SK-N-SH (cell line): ENCODE results near the gene BFSP2.
"Not testable (repeated sequence)": the region's sequence is repeated elsewhere in the genome, so short reads cannot be mapped to it uniquely, and the experiment has no call there.

ENCODE experiments used
- CHD2 ChIP-seq: fragments of 150-350 bp; IDR thresholded peaks from 2 replicates; pipeline ENCODE4 v1.6.1; 2018; ENCODE audit warnings: low read length; ENCODE audit not compliant: partially characterized antibody
- CTCF ChIP-seq: fragments of 200-600 bp; sonication (generic); IDR thresholded peaks from 2 replicates; pipeline ENCODE4 v1.6.1; 2017; ENCODE audit warnings: antibody characterized with exemption, mild to moderate bottlenecking, moderate library complexity
- EZH2phosphoT487 ChIP-seq: fragments of 200-600 bp; sonication (generic); IDR thresholded peaks from 2 replicates; pipeline ENCODE4 v1.6.1; 2017; ENCODE audit warnings: low read depth, mixed run types, mild to moderate bottlenecking, antibody characterized with exemption, moderate library complexity, borderline replicate concordance
- MEF2A ChIP-seq: IDR thresholded peaks from 2 replicates; pipeline ENCODE4 v1.4.0; 2012; ENCODE audit warnings: low read depth, borderline replicate concordance
- POLR2AphosphoS5 ChIP-seq: IDR thresholded peaks from 2 replicates; pipeline ENCODE4 v1.6.1; 2012; ENCODE audit warnings: low read depth, low read length
- SIN3A ChIP-seq: IDR thresholded peaks from 2 replicates; pipeline ENCODE4 v1.6.1; 2012; ENCODE audit warnings: low read depth, mild to moderate bottlenecking, low read length, moderate library complexity, borderline replicate concordance

- not testable (repeated sequence) for TF ChIP-seq CTCF, POLR2AphosphoS5, CHD2, SIN3A, MEF2A, EZH2phosphoT487
Observed at GRCh38 chr3:133523758-133524157, 123.9 kb downstream of the BFSP2 start.
